Effector memory CD4-positive, alpha-beta T cell (primary cell): ENCODE results near the gene BGN.

Experiments used
- DNase-seq, 3 donors: peaks; one replicate each; pipeline ENCODE4 v3.0.0-alpha.2; 2020
- H3K27ac ChIP-seq: 2 replicates; pipeline ENCODE4 v1.7.0; 2013; ENCODE audit warnings: mild to moderate bottlenecking, low read length, moderate library complexity; ENCODE audit not compliant: insufficient read depth, poor library complexity, severe bottlenecking
- H3K27me3 ChIP-seq: replicated peaks from 2 replicates; pipeline ENCODE4 v1.7.0; 2013; ENCODE audit warnings: mild to moderate bottlenecking, low read length; ENCODE audit not compliant: insufficient read depth, control insufficient read depth, poor library complexity, severe bottlenecking
- H3K36me3 ChIP-seq: 2 replicates; pipeline ENCODE4 v1.7.0; 2013; ENCODE audit warnings: mild to moderate bottlenecking, low read length, moderate library complexity; ENCODE audit not compliant: control insufficient read depth, insufficient read depth
- H3K4me1 ChIP-seq: 2 replicates; pipeline ENCODE4 v1.7.0; 2013; ENCODE audit warnings: low read length, mild to moderate bottlenecking; ENCODE audit not compliant: control insufficient read depth, insufficient read depth, poor library complexity, severe bottlenecking
- H3K4me3 ChIP-seq: 2 replicates; pipeline ENCODE4 v1.7.0; 2013; ENCODE audit warnings: low read length, low read depth, mild to moderate bottlenecking; ENCODE audit not compliant: insufficient read depth, poor library complexity, severe bottlenecking
- H3K9me3 ChIP-seq: 2 replicates; pipeline ENCODE4 v1.7.0; 2013; ENCODE audit warnings: mild to moderate bottlenecking, low read length, moderate library complexity; ENCODE audit not compliant: control insufficient read depth

Gene BGN

GRCh38 chrX:153523269-153523668 lies 28.5 kb downstream of the BGN start:
- H3K4me1 ChIP-seq = no peaks in the 10 kb centered on the region
- no peaks in the 10 kb centered on the region for H3K36me3 ChIP-seq
- no peak for DNase-seq
- no peak overlapping the region for H3K4me3 ChIP-seq
- no peaks in the 10 kb centered on the region for H3K9me3 ChIP-seq
- H3K27ac ChIP-seq = no peak overlapping the region
- H3K27me3 ChIP-seq = peaks cover 3% of the 10 kb centered on the region

DNA sequence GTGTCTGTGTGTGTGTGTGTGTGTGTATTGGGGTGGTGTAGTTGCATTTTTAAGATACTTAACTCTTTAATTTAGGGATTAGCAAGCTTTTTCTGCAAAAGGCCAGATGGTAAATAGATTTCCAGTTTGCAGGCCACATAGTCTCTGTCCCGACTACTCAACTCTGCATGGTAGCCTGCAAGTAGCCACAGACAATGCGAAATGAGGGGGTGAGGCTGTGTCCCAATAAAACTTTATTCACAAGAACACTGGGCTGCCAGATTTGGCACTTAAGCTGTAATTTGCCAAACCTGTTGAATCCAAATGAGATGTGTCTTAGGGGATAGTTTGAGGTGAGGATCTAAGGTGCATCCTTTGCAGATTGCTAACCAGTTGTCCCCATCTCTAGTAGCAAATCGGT lies 29.5 kb downstream of the BGN start:
- no peak overlapping the region for H3K4me3 ChIP-seq
- H3K27me3 ChIP-seq = peaks cover 3% of the 10 kb centered on the region
- H3K27ac ChIP-seq = no peak overlapping the region

DNA sequence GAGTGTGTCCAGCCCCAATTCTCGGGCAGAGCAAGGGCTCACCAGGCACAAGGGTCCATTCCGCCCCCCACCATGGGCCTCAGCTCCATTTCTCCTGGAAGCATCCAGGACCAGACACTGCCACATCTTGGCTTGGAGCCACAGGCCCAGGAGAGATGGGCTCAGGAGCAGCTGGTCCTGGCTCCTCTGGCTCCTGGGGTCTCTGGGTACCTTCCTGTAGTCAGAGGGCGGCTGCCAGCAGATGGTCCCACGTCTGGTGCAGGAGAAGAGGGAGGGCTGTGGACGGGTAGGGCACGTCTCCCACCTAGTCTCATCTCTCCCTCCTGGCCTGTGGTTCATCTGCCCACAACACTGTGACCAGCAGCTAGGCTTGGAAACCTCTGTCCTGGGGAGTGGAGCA lies 30.7 kb downstream of the BGN start:
- no peaks in the 10 kb centered on the region for H3K9me3 ChIP-seq
- peaks cover 3% of the 10 kb centered on the region for H3K27me3 ChIP-seq
- H3K4me3 ChIP-seq = no peak overlapping the region
- no peaks in the 10 kb centered on the region for H3K36me3 ChIP-seq
- no peak overlapping the region for H3K27ac ChIP-seq
- no peak for DNase-seq
- no peaks in the 10 kb centered on the region for H3K4me1 ChIP-seq

More for the DNA sequence above, 29.5 kb downstream of the BGN start:
- Histone ChIP-seq H3K4me1 (no peaks in the 10 kb centered on the region), H3K36me3 (no peaks in the 10 kb centered on the region), H3K9me3 (no peaks in the 10 kb centered on the region)
- no peak for DNase-seq

- Histone ChIP-seq H3K27me3 (peaks cover 3% of the 10 kb centered on the region), H3K27ac (no peak overlapping the region), H3K36me3 (no peaks in the 10 kb centered on the region), H3K4me3 (no peak overlapping the region), H3K4me1 (no peaks in the 10 kb centered on the region), H3K9me3 (no peaks in the 10 kb centered on the region)
- no peak for DNase-seq
These were observed 31.3 kb downstream of the BGN start for GRCh38 chrX:153526042-153526441.

- DNase-seq = no peak
- Histone ChIP-seq H3K27me3 (peaks cover 3% of the 10 kb centered on the region), H3K36me3 (no peaks in the 10 kb centered on the region), H3K9me3 (no peaks in the 10 kb centered on the region), H3K27ac (no peak overlapping the region), H3K4me3 (no peak overlapping the region), H3K4me1 (no peaks in the 10 kb centered on the region)
These were observed 32.0 kb downstream of the BGN start for GRCh38 chrX:153526801-153527200.

GRCh38 chrX:153527208-153527607 lies 32.4 kb downstream of the BGN start:
- DNase-seq = no peak
- H3K4me1 ChIP-seq = no peaks in the 10 kb centered on the region
- no peaks in the 10 kb centered on the region for H3K36me3 ChIP-seq
- no peak overlapping the region for H3K4me3 ChIP-seq
- no peaks in the 10 kb centered on the region for H3K9me3 ChIP-seq
- no peak overlapping the region for H3K27ac ChIP-seq
- H3K27me3 ChIP-seq = peaks cover 3% of the 10 kb centered on the region

DNA sequence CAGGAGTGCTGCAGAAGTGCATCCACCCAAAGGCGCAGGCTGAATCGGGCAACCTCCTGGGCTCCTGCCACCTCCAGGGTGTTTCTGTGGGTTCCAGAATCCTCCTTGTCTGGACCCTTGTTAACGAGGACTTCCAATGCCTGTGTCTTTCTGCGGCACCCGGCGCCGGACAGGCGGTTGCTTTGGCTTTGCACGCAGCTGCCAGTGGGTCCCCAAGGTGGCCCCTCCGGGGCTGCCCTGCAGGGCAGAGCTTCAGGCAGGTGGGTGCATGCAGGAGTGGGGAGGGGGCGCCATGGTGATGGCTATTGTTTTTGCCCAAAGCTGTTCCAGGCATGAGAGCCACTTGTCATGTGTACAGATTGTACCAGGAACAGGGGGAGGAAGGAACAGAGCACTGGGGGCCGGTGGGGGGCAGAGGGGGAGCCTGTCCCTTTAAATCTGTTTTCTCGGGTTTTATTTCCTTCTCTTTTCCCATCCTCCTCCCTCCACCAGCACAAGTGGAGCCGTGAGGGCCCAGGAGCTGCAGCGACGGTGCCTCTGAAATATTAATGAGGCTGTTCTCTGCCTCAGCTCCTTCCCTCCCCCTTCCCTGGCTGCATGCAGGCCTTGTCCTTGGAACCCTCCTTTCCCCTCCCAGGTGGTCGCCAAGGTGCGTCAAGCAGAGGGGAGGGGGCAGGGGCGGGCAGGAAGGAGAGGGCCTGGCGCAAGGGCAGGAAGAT lies 35.8 kb downstream of the BGN start:
- Histone ChIP-seq H3K4me3 (no peak overlapping the region), H3K4me1 (no peaks in the 10 kb centered on the region), H3K9me3 (no peaks in the 10 kb centered on the region), H3K36me3 (no peaks in the 10 kb centered on the region), H3K27ac (no peak overlapping the region), H3K27me3 (peaks cover 3% of the 10 kb centered on the region)
- DNase-seq = no peak

DNA sequence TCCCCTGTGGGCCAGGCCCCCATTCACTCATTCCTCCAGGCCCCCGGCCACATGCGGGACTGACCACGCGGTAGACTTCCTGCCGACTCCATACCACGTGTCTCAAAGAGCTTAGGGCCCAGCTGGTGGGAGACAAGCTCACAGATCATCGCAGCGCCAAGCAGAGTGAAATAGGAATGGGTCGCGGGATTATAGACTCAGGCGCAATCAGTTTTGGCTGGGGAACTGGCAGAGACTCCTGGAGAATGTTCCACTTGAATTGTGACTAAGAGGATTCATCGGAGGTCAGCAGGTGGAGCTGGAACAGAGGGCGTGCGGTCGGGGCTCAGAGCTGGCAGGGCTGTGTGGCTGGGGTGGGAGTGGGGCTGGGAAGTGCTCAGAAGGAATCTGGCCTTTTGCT lies 38.3 kb downstream of the BGN start:
- H3K4me3 ChIP-seq = no peak overlapping the region
- no peaks in the 10 kb centered on the region for H3K4me1 ChIP-seq
- H3K36me3 ChIP-seq = no peaks in the 10 kb centered on the region
- H3K27me3 ChIP-seq = no peaks in the 10 kb centered on the region
- no peaks in the 10 kb centered on the region for H3K9me3 ChIP-seq
- no peak for DNase-seq
- no peak overlapping the region for H3K27ac ChIP-seq

DNA sequence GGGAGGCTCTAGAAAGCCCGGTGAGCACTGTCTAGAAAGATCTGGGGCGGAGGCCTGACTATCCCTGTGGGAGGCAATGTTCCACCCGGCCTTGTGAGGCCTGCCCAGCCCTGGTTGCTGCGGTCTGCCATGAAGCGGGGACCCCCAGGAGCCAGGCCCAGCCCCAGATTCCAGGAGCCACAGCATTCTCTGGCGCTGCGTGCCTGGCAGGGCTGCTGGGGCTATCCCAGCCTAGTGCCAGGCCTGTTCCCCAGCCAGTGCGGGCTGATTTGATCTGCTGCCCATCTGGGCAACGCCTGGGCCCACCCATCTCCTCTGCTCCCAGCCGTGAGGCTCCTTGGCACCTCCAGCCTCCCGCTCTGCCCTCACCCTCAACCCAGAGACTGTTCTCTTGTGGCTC lies 42.3 kb downstream of the BGN start:
- no peak for DNase-seq
- no peaks in the 10 kb centered on the region for H3K4me1 ChIP-seq
- no peaks in the 10 kb centered on the region for H3K9me3 ChIP-seq
- H3K27ac ChIP-seq = no peak overlapping the region
- H3K36me3 ChIP-seq = no peaks in the 10 kb centered on the region
- no peaks in the 10 kb centered on the region for H3K27me3 ChIP-seq
- H3K4me3 ChIP-seq = no peak overlapping the region

- Histone ChIP-seq H3K9me3 (no peaks in the 10 kb centered on the region), H3K27me3 (no peaks in the 10 kb centered on the region), H3K4me1 (no peaks in the 10 kb centered on the region), H3K4me3 (no peak overlapping the region), H3K36me3 (no peaks in the 10 kb centered on the region), H3K27ac (no peak overlapping the region)
- no peak for DNase-seq
These were observed 42.9 kb downstream of the BGN start for GRCh38 chrX:153537526-153538295.
